Activated T-cell treated with anti-CD3 and anti-CD28 coated beads, Interleukin-2, amount 50 U/mL, for 72 hours (primary cell): ENCODE results near the gene PDIK1L. TPM values are rescaled to one million over a fixed set of nuclear protein-coding genes. Genes with fewer than 3 reads are reported as not detected.
"Not testable (repeated sequence)": the region's sequence is repeated elsewhere in the genome, so short reads cannot be mapped to it uniquely, and the experiment has no call there.

Experiments used
- ATAC-seq, 2 donors: fragments of 150-1000 bp; cut with Tn5 transposase; replicated peaks in 1 of 2; 2 replicates each; pipeline ENCODE4 v1.10.0; 2021; ENCODE audit warnings: moderate library complexity in 2 of 2, mild to moderate bottlenecking in 1 of 2
- DNase-seq, 2 donors: peaks; one replicate each; pipeline ENCODE4 v3.0.0; 2021 to 2022; ENCODE audit warnings: mixed read lengths in 1 of 2
- H3K27ac Mint-ChIP-seq: one replicate; pipeline ENCODE4 v1.8.0; 2022; ENCODE audit warnings: mild to moderate bottlenecking, moderate library complexity, mixed read lengths
- H3K27me3 Mint-ChIP-seq: one replicate; pipeline ENCODE4 v1.8.0; 2022; ENCODE audit warnings: low read depth, mixed read lengths
- H3K36me3 Mint-ChIP-seq, 2 donors: one replicate each; pipeline ENCODE4 v1.8.0; 2022; ENCODE audit warnings: mixed read lengths in 2 of 2, mild to moderate bottlenecking in 1 of 2; ENCODE audit not compliant: insufficient read depth in 2 of 2
- H3K4me1 Mint-ChIP-seq: one replicate; pipeline ENCODE4 v1.8.0; 2022; ENCODE audit warnings: low read depth, mixed read lengths
- H3K4me3 Mint-ChIP-seq, 2 donors: one replicate each; pipeline ENCODE4 v1.8.0; 2022; ENCODE audit warnings: mild to moderate bottlenecking in 2 of 2, mixed read lengths in 2 of 2, moderate library complexity in 2 of 2
- H3K9me3 Mint-ChIP-seq, 2 donors: one replicate each; pipeline ENCODE4 v1.8.0; 2022; ENCODE audit warnings: mixed read lengths in 2 of 2
- total RNA-seq, 2 donors: library from RNA; stranded (reverse); gene quantifications; one replicate each; pipeline ENCODE4 v1.2.3, GENCODE V29; 2022

The PDIK1L gene
- total RNA-seq, 2 donors from 2014 or later, result 17.9 to 22.5 TPM

- peaks cover 7% of the 10 kb centered on the region for H3K4me1 Mint-ChIP-seq
- H3K4me3 Mint-ChIP-seq, result no peak overlapping the region
- ATAC-seq (no peak), DNase-seq (no peak)
- no peaks in the 10 kb centered on the region for H3K36me3 Mint-ChIP-seq
- no peaks in the 10 kb centered on the region for H3K9me3 Mint-ChIP-seq
- H3K27ac Mint-ChIP-seq, result no peak overlapping the region
- peaks cover 23% of the 10 kb centered on the region for H3K27me3 Mint-ChIP-seq
Measured at GRCh38 chr1:26096471-26096870, 15.2 kb upstream of the PDIK1L start.

- no peak for DNase-seq
- peaks cover 7% of the 10 kb centered on the region for H3K4me1 Mint-ChIP-seq
- peak; percentile 52 to 53 for ATAC-seq
- no peak overlapping the region for H3K4me3 Mint-ChIP-seq
- H3K36me3 Mint-ChIP-seq, result no peaks in the 10 kb centered on the region
- no peaks in the 10 kb centered on the region for H3K9me3 Mint-ChIP-seq
- peaks cover 16% of the 10 kb centered on the region for H3K27me3 Mint-ChIP-seq
- H3K27ac Mint-ChIP-seq, result no peak overlapping the region
Measured at GRCh38 chr1:26097696-26098095, 13.9 kb upstream of the PDIK1L start.

GRCh38 chr1:26098602-26099001, 13.0 kb upstream of the PDIK1L start:
- no peak for ATAC-seq
- no peak for DNase-seq
- Mint-ChIP-seq H3K27me3 (peaks cover 8% of the 10 kb centered on the region), H3K27ac (no peak overlapping the region), H3K4me3 (no peak overlapping the region), H3K36me3 (no peaks in the 10 kb centered on the region), H3K9me3 (no peaks in the 10 kb centered on the region), H3K4me1 (peaks cover 7% of the 10 kb centered on the region)

- no peaks in the 10 kb centered on the region for H3K9me3 Mint-ChIP-seq
- H3K36me3 Mint-ChIP-seq, result no peaks in the 10 kb centered on the region
- H3K27me3 Mint-ChIP-seq, result peaks cover 6% of the 10 kb centered on the region
- no peak for DNase-seq
- peaks cover 7% of the 10 kb centered on the region for H3K4me1 Mint-ChIP-seq
- no peak for ATAC-seq
- H3K4me3 Mint-ChIP-seq, result no peak overlapping the region
- no peak overlapping the region for H3K27ac Mint-ChIP-seq
Measured at GRCh38 chr1:26099780-26100179, 11.8 kb upstream of the PDIK1L start.

- H3K4me3 Mint-ChIP-seq, H3K27ac Mint-ChIP-seq, H3K9me3 Mint-ChIP-seq, H3K36me3 Mint-ChIP-seq, DNase-seq, ATAC-seq, H3K27me3 Mint-ChIP-seq: not testable (repeated sequence)
- peaks cover 11% of the 10 kb centered on the region for H3K4me1 Mint-ChIP-seq
Measured at GRCh38 chr1:26100204-26100603, 11.4 kb upstream of the PDIK1L start.

GRCh38 chr1:26102119-26102518, 9.5 kb upstream of the PDIK1L start:
- Mint-ChIP-seq H3K36me3 (no peaks in the 10 kb centered on the region), H3K4me3 (no peak overlapping the region), H3K27ac (no peak overlapping the region), H3K9me3 (no peaks in the 10 kb centered on the region), H3K27me3 (no peaks in the 10 kb centered on the region), H3K4me1 (peaks cover 13% of the 10 kb centered on the region)
- no peak for ATAC-seq
- no peak for DNase-seq

- Mint-ChIP-seq H3K9me3 (no peaks in the 10 kb centered on the region), H3K36me3 (no peaks in the 10 kb centered on the region), H3K4me1 (peaks cover 13% of the 10 kb centered on the region), H3K27me3 (no peaks in the 10 kb centered on the region), H3K27ac (no peak overlapping the region), H3K4me3 (no peak overlapping the region)
- DNase-seq, result no peak
- ATAC-seq, result no peak
Measured at GRCh38 chr1:26102526-26102925, 9.1 kb upstream of the PDIK1L start.

- H3K9me3 Mint-ChIP-seq, DNase-seq, ATAC-seq, H3K27me3 Mint-ChIP-seq, H3K4me3 Mint-ChIP-seq, H3K27ac Mint-ChIP-seq, H3K36me3 Mint-ChIP-seq: not testable (repeated sequence)
- peaks cover 12% of the 10 kb centered on the region for H3K4me1 Mint-ChIP-seq
Measured at GRCh38 chr1:26105226-26105548, 6.4 kb upstream of the PDIK1L start.

GRCh38 chr1:26109229-26110164, 2.1 kb upstream of the PDIK1L start:
- Mint-ChIP-seq H3K4me3 (peak overlapping the region; percentile 81 to 89), H3K27ac (peak overlapping the region; percentile 83), H3K4me1 (peaks cover 41% of the 10 kb centered on the region)

GRCh38 chr1:26110731-26111529, 694 bp upstream of the PDIK1L start:
- H3K9me3 Mint-ChIP-seq, result no peaks in the 10 kb centered on the region
- H3K4me1 Mint-ChIP-seq, result peaks cover 37% of the 10 kb centered on the region
- H3K4me3 Mint-ChIP-seq, result peak overlapping the region; percentile 81 to 89
- H3K27me3 Mint-ChIP-seq, result no peaks in the 10 kb centered on the region
- ATAC-seq (peak; percentile 70 to 71), DNase-seq (peak; percentile 87 to 88)
- peaks cover 3 to 7% of the 10 kb centered on the region in 2 donors for H3K36me3 Mint-ChIP-seq
- H3K27ac Mint-ChIP-seq, result peak overlapping the region; percentile 83

More at GRCh38 chr1:26109229-26110164, 2.1 kb upstream of the PDIK1L start:
- DNase-seq (no peak), ATAC-seq (no peak)
- peaks cover 3 to 6% of the 10 kb centered on the region in 2 donors for H3K36me3 Mint-ChIP-seq
- H3K27me3 Mint-ChIP-seq, result no peaks in the 10 kb centered on the region
- H3K9me3 Mint-ChIP-seq, result no peaks in the 10 kb centered on the region

- Mint-ChIP-seq H3K27ac (peak overlapping the region; percentile 90), H3K36me3 (peaks cover 3 to 10% of the 10 kb centered on the region in 2 donors), H3K9me3 (no peaks in the 10 kb centered on the region), H3K4me3 (peak overlapping the region; percentile 95 to 98), H3K27me3 (no peaks in the 10 kb centered on the region), H3K4me1 (peaks cover 38% of the 10 kb centered on the region)
- DNase-seq (no peak), ATAC-seq (no peak)
Measured at GRCh38 chr1:26112407-26112775, 767 bp downstream of the PDIK1L start.

GRCh38 chr1:26114165-26114927, 2.7 kb downstream of the PDIK1L start:
- H3K9me3 Mint-ChIP-seq, result no peaks in the 10 kb centered on the region
- H3K27ac Mint-ChIP-seq, result no peak overlapping the region
- no peak for DNase-seq
- peak overlapping the region in 1 of 2 donors; percentile 22 for H3K4me3 Mint-ChIP-seq
- H3K4me1 Mint-ChIP-seq, result peaks cover 50% of the 10 kb centered on the region
- H3K27me3 Mint-ChIP-seq, result no peaks in the 10 kb centered on the region
- H3K36me3 Mint-ChIP-seq, result peaks cover 5 to 16% of the 10 kb centered on the region in 2 donors
- ATAC-seq, result no peak
